ENCODE data around the gene FAM20B.

DNA sequence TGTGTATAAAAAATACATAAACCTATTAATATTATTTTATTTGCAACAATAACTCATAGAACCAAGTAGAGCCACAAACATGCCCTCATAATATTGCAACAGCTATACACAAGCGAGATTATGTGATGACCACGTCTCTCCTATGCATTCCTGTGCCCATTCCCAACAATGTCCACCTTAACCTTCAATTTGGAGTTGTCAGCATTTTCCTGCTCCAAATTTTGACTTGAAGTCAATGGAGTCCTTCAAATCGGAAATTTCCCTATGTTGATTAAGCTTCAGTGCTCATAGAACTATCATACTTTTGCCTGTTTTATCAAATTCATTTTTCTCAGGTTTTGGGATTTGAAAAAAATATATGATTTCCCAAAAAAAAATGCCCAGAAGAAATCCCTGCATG, 27.4 kb upstream of the FAM20B start:
- no peak for TF ChIP-seq CTCF (IDR thresholded peaks at IDR 0.05)
- no peak for TF ChIP-seq EZH2phosphoT487 (IDR thresholded peaks at IDR 0.05)
- no peak for TF ChIP-seq EZH2 (IDR thresholded peaks at IDR 0.05)
